ENCODE measurements around the gene ARAP2.

ARAP2 gene

GRCh38 chr4:36024901-36025660, 219.2 kb downstream of the ARAP2 start:
- Mint-ChIP-seq H3K27ac (no peak overlapping the region), H3K4me1 (ENCODE audit: low read depth) (no peaks in the 10 kb centered on the region), H3K36me3 (ENCODE audit: low read depth) (no peaks in the 10 kb centered on the region), H3K9me3 (no peaks in the 10 kb centered on the region), H3K4me3 (no peak overlapping the region), H3K27me3 (ENCODE audit: low read depth) (no peaks in the 10 kb centered on the region)

- Mint-ChIP-seq H3K27me3 (ENCODE audit: low read depth) (no peaks in the 10 kb centered on the region), H3K4me1 (ENCODE audit: low read depth) (no peaks in the 10 kb centered on the region), H3K9me3 (no peaks in the 10 kb centered on the region), H3K4me3 (no peak overlapping the region), H3K36me3 (ENCODE audit: low read depth) (no peaks in the 10 kb centered on the region), H3K27ac (no peak overlapping the region)
Observed at GRCh38 chr4:36020351-36020750, 224.0 kb downstream of the ARAP2 start.
